GM10266 (cell line): ENCODE results near the gene PDGFA.

Source experiments
- DNase-seq: peaks from one replicate; pipeline ENCODE4 v3.0.0; 2012; ENCODE audit errors: extremely low spot score
- CTCF ChIP-seq: IDR thresholded peaks from 2 replicates; pipeline ENCODE4 v1.5.1; 2012; ENCODE audit warnings: mild to moderate bottlenecking, low read depth; ENCODE audit not compliant: control insufficient read depth, insufficient read depth; ENCODE audit errors: missing control alignments

PDGFA gene

GRCh38 chr7:519484-520390 is at the start of gene PDGFA:
Gene PDGFA (minus strand): TSS chr7:519846. CDS start chr7:519001, 845 bp downstream.
- peak; percentile 78 for DNase-seq

GRCh38 chr7:568031-568951 is 48.6 kb upstream of the PDGFA start:
- no peak for DNase-seq
- no peak for TF ChIP-seq CTCF

More at GRCh38 chr7:519484-520390, at the start of gene PDGFA:
- TF ChIP-seq CTCF: no peak

- no peak for DNase-seq
- TF ChIP-seq CTCF: no peak
These were observed 47.7 kb upstream of the PDGFA start for GRCh38 chr7:567305-567883.

GRCh38 chr7:566100-566499 is 46.5 kb upstream of the PDGFA start:
- TF ChIP-seq CTCF: no peak
- no peak for DNase-seq

GRCh38 chr7:564176-564865 is 44.7 kb upstream of the PDGFA start:
- no peak for DNase-seq
- no peak for TF ChIP-seq CTCF

GRCh38 chr7:563629-564170 is 44.1 kb upstream of the PDGFA start:
- TF ChIP-seq CTCF: no peak

More at GRCh38 chr7:563629-564170, 44.1 kb upstream of the PDGFA start:
- no peak for DNase-seq
